DLD1 (cell line): ENCODE data around the gene TMEM109.
"Not testable (repeated sequence)": the region's sequence is repeated elsewhere in the genome, so short reads cannot be mapped to it uniquely, and the experiment has no call there.

ENCODE experiments used
- in situ Hi-C: cut with HindIII; loops from 2 replicates; pipeline ENCODE4 v1.10.0; 2017; ENCODE audit warnings: low sequenced_read_pairs

Gene TMEM109

GRCh38 chr11:60909680-60910280 lies 4.2 kb upstream of the TMEM109 start:
- in situ Hi-C loops = not testable (repeated sequence)

GRCh38 chr11:60910281-60910687 lies 3.7 kb upstream of the TMEM109 start:
- in situ Hi-C loops = no loop called here

GRCh38 chr11:60910711-60911380 lies 3.1 kb upstream of the TMEM109 start:
- in situ Hi-C loops = no loop called here

- in situ Hi-C loops = no loop called here
Observed at GRCh38 chr11:60912223-60912850, 1.6 kb upstream of the TMEM109 start.

GRCh38 chr11:60912851-60913528 lies 968 bp upstream of the TMEM109 start:
- in situ Hi-C loops = no loop called here

GRCh38 chr11:60914633-60915247 lies 782 bp downstream of the TMEM109 start:
- in situ Hi-C loops = no loop called here

GRCh38 chr11:60915248-60915914 lies 1.4 kb downstream of the TMEM109 start:
- in situ Hi-C loops = no loop called here

GRCh38 chr11:60916669-60917206 lies 2.8 kb downstream of the TMEM109 start:
- in situ Hi-C loops = no loop called here

GRCh38 chr11:60917267-60917666 lies 3.3 kb downstream of the TMEM109 start:
- in situ Hi-C loops = no loop called here

GRCh38 chr11:60918251-60918938 lies 4.4 kb downstream of the TMEM109 start:
- in situ Hi-C loops = no loop called here

GRCh38 chr11:60918939-60919265 lies 4.9 kb downstream of the TMEM109 start:
- in situ Hi-C loops = no loop called here

- in situ Hi-C loops = no loop called here
Observed at GRCh38 chr11:60919320-60919719, 5.4 kb downstream of the TMEM109 start.

- in situ Hi-C loops = no loop called here
Observed at GRCh38 chr11:60919956-60920355, 6.0 kb downstream of the TMEM109 start.

- in situ Hi-C loops = no loop called here
Observed at GRCh38 chr11:60921259-60921658, 7.3 kb downstream of the TMEM109 start.

GRCh38 chr11:60921777-60922335 lies 7.9 kb downstream of the TMEM109 start:
- in situ Hi-C loops = no loop called here

GRCh38 chr11:60922906-60923305 lies 8.9 kb downstream of the TMEM109 start:
- in situ Hi-C loops = no loop called here

GRCh38 chr11:60923326-60923725 lies 9.4 kb downstream of the TMEM109 start:
- in situ Hi-C loops = no loop called here

- in situ Hi-C loops = no loop called here
Observed at GRCh38 chr11:60923800-60924109, 9.8 kb downstream of the TMEM109 start.

GRCh38 chr11:60924110-60924905 lies 10.3 kb downstream of the TMEM109 start, which contains the start of gene TMEM132A:
Gene TMEM132A (plus strand): TSS chr11:60924460. CDS start chr11:60924634, 174 bp downstream.
- in situ Hi-C loops = no loop called here
